GM23248 (cell line): ENCODE data around the gene ZFAND3. TPM values are rescaled to one million over a fixed set of nuclear protein-coding genes. Genes with fewer than 3 reads are reported as not detected.

Experiments used
- DNase-seq: peaks from one replicate; pipeline ENCODE4 v3.0.0-alpha.2; 2015
- H2AFZ ChIP-seq: fragments of 200-600 bp; sonication (generic); 2 replicates; pipeline ENCODE4 v1.6.1; 2016; ENCODE audit warnings: antibody characterized with exemption
- H3F3A ChIP-seq: fragments of 200-600 bp; sonication (generic); 2 replicates; pipeline ENCODE4 v1.6.1; 2016; ENCODE audit warnings: mild to moderate bottlenecking, antibody characterized with exemption, mixed run types; ENCODE audit not compliant: insufficient read depth
- H3K27ac ChIP-seq: fragments of 200-600 bp; sonication (generic); 2 replicates; pipeline ENCODE4 v1.5.1; 2016; ENCODE audit warnings: mild to moderate bottlenecking
- H3K27me3 ChIP-seq: fragments of 200-600 bp; sonication (generic); replicated peaks from 2 replicates; pipeline ENCODE4 v1.6.1; 2016; ENCODE audit warnings: mild to moderate bottlenecking; ENCODE audit not compliant: insufficient read depth
- H3K36me3 ChIP-seq: fragments of 200-600 bp; sonication (generic); 2 replicates; pipeline ENCODE4 v1.6.1; 2016; ENCODE audit warnings: low read depth, mild to moderate bottlenecking
- H3K4me1 ChIP-seq: fragments of 200-600 bp; sonication (generic); 2 replicates; pipeline ENCODE4 v1.6.1; 2016; ENCODE audit warnings: mild to moderate bottlenecking; ENCODE audit not compliant: insufficient read depth
- H3K4me2 ChIP-seq: fragments of 200-600 bp; sonication (generic); one replicate; pipeline ENCODE4 v1.6.1; 2016; ENCODE audit warnings: mild to moderate bottlenecking; ENCODE audit not compliant: unreplicated experiment
- H3K4me3 ChIP-seq: fragments of 200-600 bp; sonication (generic); 2 replicates; pipeline ENCODE4 v1.5.1; 2016; ENCODE audit warnings: mild to moderate bottlenecking
- H3K79me2 ChIP-seq: fragments of 200-600 bp; sonication (generic); 2 replicates; pipeline ENCODE4 v1.6.1; 2016; ENCODE audit warnings: mild to moderate bottlenecking; ENCODE audit not compliant: insufficient read depth
- H3K9ac ChIP-seq: fragments of 200-600 bp; sonication (generic); 2 replicates; pipeline ENCODE4 v1.6.1; 2016; ENCODE audit warnings: mild to moderate bottlenecking
- H3K9me2 ChIP-seq: fragments of 200-600 bp; sonication (generic); 2 replicates; pipeline ENCODE4 v1.6.1; 2016; ENCODE audit warnings: mixed run types, mild to moderate bottlenecking, moderate library complexity; ENCODE audit not compliant: insufficient read depth
- H3K9me3 ChIP-seq: fragments of 200-600 bp; sonication (generic); one replicate; pipeline ENCODE4 v1.6.1; 2017; ENCODE audit warnings: low read depth
- H4K20me1 ChIP-seq: fragments of 200-600 bp; sonication (generic); 2 replicates; pipeline ENCODE4 v1.6.0; 2016; ENCODE audit not compliant: insufficient read depth
- EZH2 ChIP-seq: fragments of 200-600 bp; sonication (generic); IDR thresholded peaks from 2 replicates; pipeline ENCODE4 v1.6.1; 2018; ENCODE audit warnings: antibody characterized with exemption, mild to moderate bottlenecking; ENCODE audit not compliant: insufficient read depth, poor library complexity, severe bottlenecking
- EZH2phosphoT487 ChIP-seq: fragments of 200-600 bp; sonication (generic); IDR thresholded peaks from 2 replicates; pipeline ENCODE4 v1.6.1; 2018; ENCODE audit warnings: antibody characterized with exemption, moderate library complexity, mild to moderate bottlenecking, low read depth; ENCODE audit not compliant: insufficient read depth
- WGBS, 2 experiments: methylation state at CpG; one replicate each; pipeline ENCODE4 v1.1.6; 2015 to 2017; ENCODE audit warnings: low lambda C conversion rate in 2 of 2, low coverage in 1 of 2; ENCODE audit errors: missing lambda C conversion rate in 2 of 2; 5-methylcytosine and 5-hydroxymethylcytosine counted together
- in situ Hi-C: fragments of 300-500 bp; cut with MboI; formaldehyde crosslinking; loops from 2 replicates; pipeline ENCODE4 v1.15.0; 2020
- polyA plus RNA-seq: library from polyadenylated mRNA; unstranded; fragments of >200 nt; fragmentation: Nextera tagmentation; extraction: Ambion mirVana; gene quantifications from 2 replicates; pipeline ENCODE4 v1.2.1, GENCODE V29; 2016
- total RNA-seq: library from RNA; depleted of rRNA; stranded (reverse); fragments of >200 nt; shearing (Covaris generic); gene quantifications from 2 replicates; pipeline ENCODE4 v1.2.3, GENCODE V29; 2014

ZFAND3 gene
- total and polyA plus RNA-seq, 2 experiments from 2014 or later, result 27.5 to 40.0 TPM

- Histone ChIP-seq H4K20me1 (no peaks in the 10 kb centered on the region), H3K4me3 (no peak overlapping the region), H3K4me2 (no peak overlapping the region), H3K4me1 (no peaks in the 10 kb centered on the region), H3K9ac (no peak overlapping the region), H3K27ac (no peak overlapping the region), H3F3A (no peaks in the 10 kb centered on the region), H3K9me3 (no peaks in the 10 kb centered on the region), H3K36me3 (no peaks in the 10 kb centered on the region), H3K9me2 (no peaks in the 10 kb centered on the region), H3K27me3 (no peaks in the 10 kb centered on the region), H2AFZ (no peak overlapping the region), H3K79me2 (no peaks in the 10 kb centered on the region)
- in situ Hi-C loops, result no loop called here
- 94 to 95% methylated on average over 14 of the region's 14 CpGs for WGBS, 2 experiments
- DNase-seq, result no peak
- no peak for TF ChIP-seq EZH2
- TF ChIP-seq EZH2phosphoT487, result no peak
Measured at GRCh38 chr6:38188677-38189335, 369.3 kb downstream of the ZFAND3 start.

DNA sequence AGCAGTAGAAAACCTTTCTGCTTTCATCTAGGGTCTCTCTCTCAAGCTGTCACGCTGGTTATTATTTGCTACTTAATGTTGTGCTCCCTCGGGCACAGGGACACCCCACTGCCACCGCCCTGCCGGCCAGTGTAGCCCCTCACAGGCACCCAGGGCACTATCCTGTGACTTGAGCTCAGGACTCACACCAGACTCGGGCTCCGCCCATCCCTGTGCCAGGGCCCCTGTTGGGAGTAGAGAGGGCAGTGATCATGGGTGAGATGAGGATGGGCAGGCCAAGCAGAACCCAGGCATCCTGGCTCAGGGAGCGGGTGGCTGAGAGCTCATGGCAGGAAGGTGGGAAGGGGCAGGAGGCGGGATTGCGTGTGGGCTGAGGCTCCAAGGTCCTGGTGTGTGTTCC lies 371.9 kb downstream of the ZFAND3 start:
- H3K36me3 ChIP-seq, result no peaks in the 10 kb centered on the region
- DNase-seq, result no peak
- H3K4me2 ChIP-seq, result no peak overlapping the region
- TF ChIP-seq EZH2 (no peak), EZH2phosphoT487 (no peak)
- 90% methylated on average over 9 of the region's 9 CpGs for WGBS, 2 experiments
- in situ Hi-C loops, result no loop called here
- H3K4me3 ChIP-seq, result no peak overlapping the region
- no peaks in the 10 kb centered on the region for H3F3A ChIP-seq
- H3K4me1 ChIP-seq, result no peaks in the 10 kb centered on the region
- H3K79me2 ChIP-seq, result no peaks in the 10 kb centered on the region
- no peak overlapping the region for H3K9ac ChIP-seq
- no peak overlapping the region for H3K27ac ChIP-seq
- no peaks in the 10 kb centered on the region for H3K9me2 ChIP-seq
- no peaks in the 10 kb centered on the region for H3K27me3 ChIP-seq
- no peaks in the 10 kb centered on the region for H4K20me1 ChIP-seq
- no peaks in the 10 kb centered on the region for H3K9me3 ChIP-seq
- no peak overlapping the region for H2AFZ ChIP-seq

DNA sequence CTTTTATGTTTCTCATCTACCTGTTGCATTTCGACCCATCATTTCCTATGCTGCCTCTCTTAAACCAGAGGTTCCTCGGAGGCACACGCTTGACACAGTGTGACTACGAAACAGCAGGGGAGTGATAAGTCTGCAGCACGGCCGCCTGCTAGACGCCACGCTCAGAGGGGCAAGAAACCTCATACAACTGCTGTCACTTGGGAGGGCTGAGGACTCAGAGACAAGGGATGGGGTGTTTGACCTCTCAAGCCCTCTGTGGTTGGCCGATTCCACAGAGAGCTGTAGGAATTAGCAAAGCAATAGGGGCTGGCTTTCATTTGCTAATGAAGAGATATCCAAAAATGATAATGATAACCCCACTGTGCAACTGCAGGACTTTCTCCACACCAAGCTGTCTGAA lies 372.5 kb downstream of the ZFAND3 start:
- in situ Hi-C loops, result no loop called here

DNA sequence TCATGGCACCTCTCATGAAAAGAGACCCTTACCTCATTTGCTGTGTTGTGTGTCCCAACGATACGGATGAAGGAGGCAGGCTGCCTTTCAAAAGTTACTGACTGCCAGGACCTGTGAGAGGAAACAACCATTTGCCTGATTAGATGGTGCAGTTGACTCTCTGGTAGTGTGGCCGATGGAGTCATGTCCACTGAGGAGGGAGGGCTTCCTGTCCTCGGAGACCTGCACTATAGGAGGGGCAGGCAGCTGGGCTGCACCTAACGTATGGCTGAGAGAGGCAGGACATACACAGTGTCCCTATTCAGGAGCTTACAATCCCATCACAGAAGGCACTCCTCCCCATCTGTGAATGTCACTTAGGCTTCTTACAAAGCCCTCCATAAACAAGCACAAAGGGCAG lies 373.0 kb downstream of the ZFAND3 start:
- Histone ChIP-seq H3K4me2 (no peak overlapping the region), H3K27ac (no peak overlapping the region), H3K27me3 (no peaks in the 10 kb centered on the region), H3K9me3 (no peaks in the 10 kb centered on the region), H3K79me2 (no peaks in the 10 kb centered on the region), H3K4me1 (no peaks in the 10 kb centered on the region), H2AFZ (no peak overlapping the region), H4K20me1 (0 out of 2 replicates have a peak, but pooled peaks cover 4% of the 10 kb centered on the region), H3K36me3 (no peaks in the 10 kb centered on the region), H3F3A (no peaks in the 10 kb centered on the region), H3K9ac (no peak overlapping the region), H3K4me3 (no peak overlapping the region), H3K9me2 (no peaks in the 10 kb centered on the region)
- DNase-seq, result no peak
- 80 to 85% methylated on average over 5 of the region's 5 CpGs for WGBS, 2 experiments
- in situ Hi-C loops, result no loop called here
- TF ChIP-seq EZH2phosphoT487, result no peak
- no peak for TF ChIP-seq EZH2

More for the DNA sequence above, 372.5 kb downstream of the ZFAND3 start:
- no peak overlapping the region for H3K4me2 ChIP-seq
- TF ChIP-seq EZH2phosphoT487 (no peak), EZH2 (no peak)
- H3F3A ChIP-seq, result no peaks in the 10 kb centered on the region
- 82 to 84% methylated on average over 9 of the region's 9 CpGs for WGBS, 2 experiments
- H3K27me3 ChIP-seq, result no peaks in the 10 kb centered on the region
- 0 out of 2 replicates have a peak, but pooled peaks cover 2% of the 10 kb centered on the region for H4K20me1 ChIP-seq
- no peaks in the 10 kb centered on the region for H3K9me2 ChIP-seq
- no peak for DNase-seq
- H3K4me3 ChIP-seq, result no peak overlapping the region
- no peak overlapping the region for H2AFZ ChIP-seq
- H3K27ac ChIP-seq, result no peak overlapping the region
- H3K36me3 ChIP-seq, result no peaks in the 10 kb centered on the region
- H3K4me1 ChIP-seq, result no peaks in the 10 kb centered on the region
- H3K9me3 ChIP-seq, result no peaks in the 10 kb centered on the region
- H3K9ac ChIP-seq, result no peak overlapping the region
- no peaks in the 10 kb centered on the region for H3K79me2 ChIP-seq
